ENCODE results near the gene ADAMTS2. TPM values are rescaled to one million over a fixed set of nuclear protein-coding genes. Genes with fewer than 3 reads are reported as not detected.

The ADAMTS2 gene
- total RNA-seq, 1 donor from 2014 or later, result 8.2 TPM

- Mint-ChIP-seq H3K4me1 (peaks cover 4% of the 10 kb centered on the region), H3K27me3 (ENCODE audit: low read depth) (no peaks in the 10 kb centered on the region), H3K9me3 (peaks cover 4% of the 10 kb centered on the region), H3K4me3 (no peak overlapping the region), H3K27ac (no peak overlapping the region), H3K36me3 (no peaks in the 10 kb centered on the region)
- DNase-seq (ENCODE audit: low spot score in 2 of 2, unreplicated experiment in 2 of 2), result no peak
- TF ChIP-seq, protein P1, sequence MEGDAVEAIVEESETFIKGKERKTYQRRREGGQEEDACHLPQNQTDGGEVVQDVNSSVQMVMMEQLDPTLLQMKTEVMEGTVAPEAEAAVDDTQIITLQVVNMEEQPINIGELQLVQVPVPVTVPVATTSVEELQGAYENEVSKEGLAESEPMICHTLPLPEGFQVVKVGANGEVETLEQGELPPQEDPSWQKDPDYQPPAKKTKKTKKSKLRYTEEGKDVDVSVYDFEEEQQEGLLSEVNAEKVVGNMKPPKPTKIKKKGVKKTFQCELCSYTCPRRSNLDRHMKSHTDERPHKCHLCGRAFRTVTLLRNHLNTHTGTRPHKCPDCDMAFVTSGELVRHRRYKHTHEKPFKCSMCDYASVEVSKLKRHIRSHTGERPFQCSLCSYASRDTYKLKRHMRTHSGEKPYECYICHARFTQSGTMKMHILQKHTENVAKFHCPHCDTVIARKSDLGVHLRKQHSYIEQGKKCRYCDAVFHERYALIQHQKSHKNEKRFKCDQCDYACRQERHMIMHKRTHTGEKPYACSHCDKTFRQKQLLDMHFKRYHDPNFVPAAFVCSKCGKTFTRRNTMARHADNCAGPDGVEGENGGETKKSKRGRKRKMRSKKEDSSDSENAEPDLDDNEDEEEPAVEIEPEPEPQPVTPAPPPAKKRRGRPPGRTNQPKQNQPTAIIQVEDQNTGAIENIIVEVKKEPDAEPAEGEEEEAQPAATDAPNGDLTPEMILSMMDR (IDR thresholded peaks at IDR 0.05; ENCODE audit: unreplicated experiment), result no peak
Observed at GRCh38 chr5:179209359-179210150, 135.7 kb downstream of the ADAMTS2 start.

DNA sequence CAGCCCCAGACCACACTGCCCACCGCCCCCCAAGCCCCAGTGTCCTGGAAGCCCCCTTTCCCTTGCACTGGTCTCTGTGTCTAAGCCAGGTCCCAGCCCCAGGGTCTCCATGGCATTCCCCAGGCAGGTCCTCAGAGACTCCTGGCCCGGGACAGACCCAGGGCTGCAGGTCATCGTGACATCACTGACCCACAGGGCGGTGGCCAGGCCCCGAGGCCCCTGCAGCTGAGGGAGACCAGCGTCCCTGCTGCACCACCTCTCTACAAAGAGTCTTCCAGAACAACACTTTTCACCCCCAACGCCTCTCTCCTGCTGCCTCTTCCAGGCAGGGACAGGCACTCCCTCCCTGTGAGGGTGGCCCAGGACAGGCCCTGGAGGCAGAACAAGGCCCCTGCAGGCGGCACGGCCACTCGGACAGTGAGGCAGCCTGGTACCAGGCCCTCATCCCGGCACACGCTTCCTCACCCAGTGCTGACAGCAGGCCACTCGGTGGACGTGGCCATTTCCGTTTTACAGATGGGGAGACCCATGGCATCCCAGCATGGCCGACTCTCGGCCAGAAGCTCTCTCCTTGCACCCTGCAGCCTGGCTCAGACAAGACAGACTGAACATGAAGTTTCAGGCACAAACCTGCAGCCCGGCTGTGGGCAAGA is 136.4 kb downstream of the ADAMTS2 start:
- no peaks in the 10 kb centered on the region for H3K27me3 Mint-ChIP-seq (ENCODE audit: low read depth)
- H3K9me3 Mint-ChIP-seq, result no peaks in the 10 kb centered on the region
- H3K36me3 Mint-ChIP-seq, result no peaks in the 10 kb centered on the region
- H3K27ac Mint-ChIP-seq, result no peak overlapping the region
- TF ChIP-seq, protein P1 (IDR thresholded peaks at IDR 0.05; ENCODE audit: unreplicated experiment), result no peak
- peaks cover 4% of the 10 kb centered on the region for H3K4me1 Mint-ChIP-seq
- no peak for DNase-seq (ENCODE audit: low spot score in 2 of 2, unreplicated experiment in 2 of 2)
- no peak overlapping the region for H3K4me3 Mint-ChIP-seq

DNA sequence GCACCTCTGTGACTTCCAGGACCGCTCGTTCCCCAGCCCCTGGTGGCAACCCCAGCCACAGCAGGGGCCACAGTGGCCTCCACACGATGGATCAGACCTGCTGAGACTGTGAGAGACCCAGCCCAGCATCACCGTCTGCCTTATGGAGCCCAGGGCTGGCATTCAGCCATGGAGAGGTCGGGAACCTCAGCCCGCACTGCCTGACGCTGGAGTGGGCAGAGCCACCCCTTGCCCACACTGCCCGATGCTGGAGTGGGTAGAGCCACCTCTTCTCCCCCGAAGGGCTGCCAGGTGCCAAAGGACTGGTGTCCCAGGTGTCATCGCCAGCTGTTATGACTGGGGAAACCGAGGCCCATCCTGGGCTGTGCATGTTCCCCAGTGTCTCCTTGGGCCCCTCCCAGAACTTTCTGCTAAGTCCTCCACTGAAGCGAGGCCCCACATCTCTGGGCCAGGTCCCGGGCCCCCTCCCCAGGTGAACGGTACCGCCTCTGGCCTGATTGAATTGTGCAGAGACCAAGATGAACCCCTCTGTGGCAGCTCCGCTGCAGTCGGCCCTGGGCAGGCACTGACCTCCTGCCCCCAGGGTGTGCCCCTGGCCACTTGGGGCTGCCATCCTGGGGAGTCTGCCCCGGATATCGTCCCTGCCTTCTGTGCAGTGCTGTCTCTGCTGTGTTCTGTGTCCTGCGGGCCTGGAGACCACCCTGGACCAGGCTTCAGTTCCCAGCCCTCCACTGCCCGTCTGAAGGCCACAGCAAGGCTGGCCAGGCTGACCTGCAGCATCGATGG is 137.1 kb downstream of the ADAMTS2 start:
- no peaks in the 10 kb centered on the region for H3K27me3 Mint-ChIP-seq (ENCODE audit: low read depth)
- H3K27ac Mint-ChIP-seq, result no peak overlapping the region
- no peaks in the 10 kb centered on the region for H3K9me3 Mint-ChIP-seq
- H3K4me1 Mint-ChIP-seq, result peaks cover 4% of the 10 kb centered on the region
- DNase-seq (ENCODE audit: low spot score in 2 of 2, unreplicated experiment in 2 of 2), result no peak
- H3K36me3 Mint-ChIP-seq, result no peaks in the 10 kb centered on the region
- TF ChIP-seq, protein P1 (IDR thresholded peaks at IDR 0.05; ENCODE audit: unreplicated experiment), result no peak
- no peak overlapping the region for H3K4me3 Mint-ChIP-seq

- no peak overlapping the region for H3K4me3 Mint-ChIP-seq
- H3K27me3 Mint-ChIP-seq (ENCODE audit: low read depth), result no peaks in the 10 kb centered on the region
- no peaks in the 10 kb centered on the region for H3K9me3 Mint-ChIP-seq
- TF ChIP-seq, protein P1 (IDR thresholded peaks at IDR 0.05; ENCODE audit: unreplicated experiment), result no peak
- no peaks in the 10 kb centered on the region for H3K36me3 Mint-ChIP-seq
- no peak for DNase-seq (ENCODE audit: low spot score in 2 of 2, unreplicated experiment in 2 of 2)
- H3K4me1 Mint-ChIP-seq, result peaks cover 4% of the 10 kb centered on the region
- H3K27ac Mint-ChIP-seq, result no peak overlapping the region
Observed at GRCh38 chr5:179207470-179207869, 137.8 kb downstream of the ADAMTS2 start.

GRCh38 chr5:179206366-179206765 is 138.9 kb downstream of the ADAMTS2 start:
- H3K9me3 Mint-ChIP-seq, result no peaks in the 10 kb centered on the region
- H3K4me1 Mint-ChIP-seq, result peaks cover 8% of the 10 kb centered on the region
- no peaks in the 10 kb centered on the region for H3K27me3 Mint-ChIP-seq (ENCODE audit: low read depth)
- H3K36me3 Mint-ChIP-seq, result no peaks in the 10 kb centered on the region
- no peak for DNase-seq (ENCODE audit: low spot score in 2 of 2, unreplicated experiment in 2 of 2)
- no peak overlapping the region for H3K4me3 Mint-ChIP-seq
- H3K27ac Mint-ChIP-seq, result no peak overlapping the region
- TF ChIP-seq, protein P1 (IDR thresholded peaks at IDR 0.05; ENCODE audit: unreplicated experiment), result no peak
